Stimulated activated CD4-positive, alpha-beta T cell treated with anti-CD3 and anti-CD28 coated beads, Interleukin-2, amount 100 ng/mL, for 48 hours (primary cell): ENCODE results near the gene OR13A1.
"Not testable (repeated sequence)": the region's sequence is repeated elsewhere in the genome, so short reads cannot be mapped to it uniquely, and the experiment has no call there.

ENCODE experiments used
- DNase-seq, 2 donors: peaks; one replicate each; pipeline ENCODE4 v3.0.0-alpha.2; 2020

OR13A1 gene

DNA sequence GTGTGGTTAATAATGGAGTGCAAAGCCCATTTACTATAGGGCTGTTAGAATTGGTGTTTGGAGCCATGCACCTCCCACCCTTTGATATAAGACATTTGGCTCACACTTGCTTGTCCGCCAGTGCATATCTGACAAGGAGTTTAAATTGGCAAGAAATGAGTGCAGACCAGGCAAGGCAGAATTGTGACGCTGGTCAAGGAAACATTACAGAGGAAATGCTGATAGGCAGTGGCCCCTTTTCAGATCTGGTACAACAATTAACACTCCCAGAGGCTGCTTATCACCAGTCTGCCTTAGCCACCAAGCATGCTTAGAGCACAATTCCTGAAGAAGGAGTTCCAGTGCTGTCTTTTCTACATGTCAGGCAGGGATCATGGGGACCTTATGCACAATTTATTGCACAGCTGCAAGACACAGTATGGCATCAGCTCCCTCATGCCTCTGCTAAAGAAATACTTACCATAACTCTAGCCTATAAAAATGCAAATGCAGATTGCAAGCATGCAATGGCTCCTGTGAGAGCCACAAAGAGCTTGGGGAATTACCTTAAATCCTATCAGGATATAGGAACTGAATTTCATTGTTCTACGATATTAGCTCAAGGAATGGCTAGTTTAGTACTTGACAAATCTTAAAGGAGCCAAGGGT lies 35.2 kb downstream of the OR13A1 start:
- DNase-seq: no peak

DNA sequence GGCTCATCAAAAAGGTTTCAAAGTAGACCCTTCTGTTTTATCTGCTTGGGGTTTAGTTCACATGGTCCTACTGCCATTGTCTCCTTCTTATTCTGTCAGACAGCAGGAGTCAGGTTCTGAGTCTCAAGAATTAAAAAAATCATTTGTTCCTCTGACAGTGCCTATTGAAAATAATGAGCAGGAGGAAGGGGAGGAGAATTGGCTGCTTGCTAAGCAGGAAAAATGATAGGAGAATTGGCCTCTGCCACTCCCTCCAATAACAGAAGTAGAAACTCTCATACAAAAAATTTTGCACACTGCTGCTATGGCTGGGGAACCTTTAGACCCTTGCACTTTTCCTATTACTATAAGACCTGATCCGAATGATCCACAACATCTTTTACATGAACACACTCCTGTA lies 35.7 kb downstream of the OR13A1 start:
- no peak for DNase-seq

DNA sequence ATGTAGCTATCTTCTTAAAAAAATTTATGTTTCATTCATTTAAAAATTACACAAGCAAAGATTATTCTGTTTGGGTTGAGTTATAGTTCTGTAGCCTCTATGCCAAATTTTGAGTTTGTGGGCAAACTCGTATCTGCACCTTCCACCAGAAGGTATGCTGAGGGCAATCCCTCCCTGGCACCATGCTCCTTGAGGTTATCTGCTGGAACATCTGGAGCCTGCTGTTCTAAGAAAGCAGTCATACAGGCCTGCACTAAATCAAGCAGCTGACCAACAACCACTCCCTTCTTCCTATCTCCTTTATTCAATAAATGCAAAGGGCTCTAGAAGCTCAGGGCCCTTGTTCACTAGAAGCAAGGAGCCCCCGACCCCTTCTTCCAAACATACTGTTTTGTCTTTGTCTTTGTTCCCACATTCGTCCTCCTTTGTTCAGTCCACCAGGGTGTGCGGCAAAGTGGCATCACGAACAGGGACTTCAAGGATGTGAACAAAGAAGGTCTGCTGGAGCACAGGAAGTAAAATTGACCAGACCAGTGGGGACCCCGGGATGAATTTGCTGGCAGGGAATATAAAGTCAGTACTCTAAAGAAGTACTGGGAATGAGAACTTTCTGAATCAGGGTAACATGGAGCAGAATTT lies 36.4 kb downstream of the OR13A1 start:
- no peak for DNase-seq

DNA sequence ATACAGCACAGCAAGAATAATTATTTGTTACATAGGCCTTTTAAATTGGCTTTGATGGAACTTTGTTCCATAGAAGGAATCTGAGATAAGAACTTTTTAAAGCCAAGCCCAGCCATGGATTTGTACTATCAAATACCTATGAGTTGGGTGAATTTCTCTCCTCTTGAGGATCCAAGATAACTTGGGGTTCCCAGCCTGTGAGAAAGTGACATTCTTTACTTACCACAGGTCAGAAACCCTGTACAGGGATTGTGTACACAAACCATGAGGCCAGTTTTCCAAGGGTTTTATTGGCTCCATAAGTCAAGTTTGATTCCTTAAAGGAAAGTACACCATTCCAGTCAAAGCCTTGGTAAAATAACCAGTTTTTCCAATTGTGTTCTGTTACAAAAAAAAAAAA lies 39.3 kb downstream of the OR13A1 start:
- DNase-seq: not testable (repeated sequence)

DNA sequence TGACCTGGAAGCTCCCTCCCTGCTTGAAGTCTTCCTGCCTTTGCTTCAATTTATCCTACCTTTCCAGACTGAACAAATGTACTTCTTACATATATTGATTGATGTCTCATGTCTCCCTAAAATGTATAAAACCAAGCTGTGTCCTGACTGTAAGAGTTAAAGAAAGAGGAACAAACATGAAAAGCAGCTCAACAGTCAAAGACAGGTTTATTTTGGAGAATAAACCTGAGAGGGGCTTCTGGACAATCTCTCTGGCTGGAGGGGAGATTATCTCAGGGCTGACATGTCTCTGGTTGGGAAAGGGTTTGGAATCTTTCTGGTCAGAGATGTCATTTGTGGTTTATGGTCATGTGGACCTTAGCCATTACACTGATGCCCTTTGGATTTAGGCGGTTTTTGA lies 41.0 kb downstream of the OR13A1 start:
- DNase-seq: no peak

DNA sequence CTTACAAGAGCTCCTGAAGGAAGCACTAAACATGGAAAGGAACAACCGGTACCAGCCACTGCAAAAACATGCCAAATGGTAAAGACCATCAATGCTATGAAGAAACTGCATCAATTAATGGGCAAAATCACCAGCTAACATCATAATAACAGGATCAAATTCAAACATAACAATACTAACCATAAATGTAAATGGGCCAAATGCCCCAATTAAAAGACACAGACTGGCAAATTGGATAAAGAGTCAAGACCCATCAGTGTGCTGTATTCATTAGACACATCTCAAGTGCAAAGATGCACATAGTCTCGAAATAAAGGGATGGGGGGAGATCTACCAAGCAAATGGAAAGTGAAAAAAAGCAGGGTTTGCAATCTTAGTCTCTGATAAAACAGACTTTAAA lies 47.6 kb downstream of the OR13A1 start:
- not testable (repeated sequence) for DNase-seq

DNA sequence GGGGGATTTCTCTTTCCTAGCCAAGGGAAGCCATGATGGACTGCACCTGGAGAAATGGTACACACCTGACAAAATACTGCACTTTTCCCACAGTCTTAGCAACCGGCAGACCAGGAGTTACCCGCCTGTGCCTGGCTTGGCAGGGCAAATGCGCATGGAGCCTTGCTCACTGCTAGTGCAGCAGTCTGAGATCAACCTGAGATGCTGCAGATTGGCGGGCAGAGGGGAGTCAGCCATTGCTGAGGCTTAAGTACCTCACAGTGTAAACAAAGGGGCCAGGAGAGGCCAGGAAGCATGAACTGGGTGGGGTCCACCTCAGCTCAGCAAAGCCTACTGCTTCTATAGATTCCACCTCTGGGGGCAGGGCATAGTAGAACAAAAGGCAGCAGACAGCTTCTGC lies 49.4 kb downstream of the OR13A1 start:
- no peak for DNase-seq

DNA sequence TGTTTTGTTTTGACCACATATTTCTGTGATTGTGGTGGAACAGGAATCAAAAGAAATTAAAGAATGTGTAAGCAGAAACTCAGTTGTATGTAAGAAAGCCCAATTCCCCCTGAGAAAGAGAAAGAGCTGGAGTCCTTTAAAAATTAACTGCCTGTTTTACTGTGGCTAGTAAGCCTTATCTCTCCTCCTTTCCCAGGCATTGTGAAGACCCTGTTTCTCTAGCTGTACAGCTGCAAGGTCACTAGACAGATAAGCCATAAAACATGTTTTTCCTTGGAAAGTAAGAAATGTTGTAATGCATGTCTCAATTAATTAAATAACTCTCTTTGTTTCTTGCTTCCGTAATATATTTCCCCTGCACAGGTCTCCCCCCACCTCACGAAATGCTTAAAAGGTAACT lies 53.5 kb downstream of the OR13A1 start:
- DNase-seq: no peak

DNA sequence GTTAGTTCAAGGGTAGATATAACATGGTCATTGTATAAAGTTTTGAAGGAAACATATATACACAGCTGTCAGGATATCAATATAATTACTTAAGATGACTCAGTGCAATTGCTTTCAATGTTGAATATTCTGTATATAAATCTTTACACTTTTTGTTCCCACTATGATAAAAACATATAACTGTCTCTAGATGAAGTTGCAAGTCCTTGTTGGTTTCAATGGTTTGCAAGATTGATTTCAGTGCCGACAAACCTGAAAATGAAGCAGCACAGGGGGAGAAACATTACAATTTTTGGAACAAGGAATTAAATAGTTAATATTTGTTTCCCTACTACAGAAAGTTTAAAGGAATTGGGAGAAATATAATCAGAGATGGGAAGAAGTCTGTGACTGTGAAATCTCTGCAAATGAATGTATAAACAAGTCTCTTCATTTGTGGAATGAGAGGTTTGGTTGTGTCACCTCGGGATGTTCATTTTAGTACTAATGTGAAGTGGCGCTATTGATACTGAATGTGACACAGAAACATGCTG lies 54.1 kb downstream of the OR13A1 start:
- DNase-seq: no peak

DNA sequence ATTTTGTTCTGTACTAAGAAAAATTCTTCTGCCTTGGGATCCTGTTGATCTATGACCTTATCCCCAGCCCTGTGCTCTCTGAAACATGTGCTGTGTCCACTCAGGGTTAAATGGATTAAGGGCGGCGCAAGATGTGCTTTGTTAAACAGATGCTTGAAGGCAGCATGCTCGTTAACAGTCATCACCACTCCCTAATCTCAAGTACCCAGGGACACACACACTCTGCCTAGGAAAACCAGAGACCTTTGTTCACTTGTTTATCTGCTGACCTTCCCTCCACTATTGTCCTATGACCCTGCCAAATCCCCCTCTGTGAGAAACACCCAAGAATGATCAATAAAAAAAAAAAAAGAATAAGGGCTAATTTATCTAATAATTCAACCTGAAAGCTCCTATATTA lies 54.8 kb downstream of the OR13A1 start:
- DNase-seq: not testable (repeated sequence)

DNA sequence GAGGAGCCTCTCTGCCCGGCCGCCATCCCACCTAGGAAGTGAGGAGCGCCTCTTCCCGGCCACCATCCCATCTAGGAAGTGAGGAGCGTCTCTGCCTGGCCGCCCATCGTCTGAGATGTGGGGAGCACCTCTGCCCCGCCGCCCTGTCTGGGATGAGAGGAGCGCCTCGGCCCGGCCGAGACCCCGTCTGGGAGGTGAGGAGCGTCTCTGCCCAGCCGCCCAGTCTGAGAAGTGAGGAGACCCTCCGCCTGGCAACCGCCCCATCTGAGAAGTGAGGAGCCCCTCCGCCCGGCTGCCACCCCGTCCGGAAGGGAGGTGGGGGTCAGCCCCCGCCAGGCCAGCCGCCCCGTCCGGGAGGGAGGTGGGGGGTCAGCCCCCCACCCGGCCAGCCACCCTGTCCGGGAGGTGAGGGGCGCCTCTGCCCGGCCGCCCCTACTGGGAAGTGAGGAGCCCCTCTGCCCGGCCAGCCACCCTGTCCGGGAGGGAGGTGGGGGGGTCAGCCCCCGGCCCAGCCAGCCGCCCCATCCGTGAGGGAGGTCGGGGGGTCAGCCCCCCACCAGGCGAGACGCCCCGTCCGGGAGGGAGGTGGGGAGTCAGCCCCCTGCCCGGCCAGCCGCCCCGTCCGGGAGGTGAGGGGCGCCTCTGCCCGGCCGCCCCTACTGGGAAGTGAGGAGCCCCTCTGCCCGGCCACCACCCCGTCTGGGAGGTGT lies 55.5 kb downstream of the OR13A1 start:
- DNase-seq: not testable (repeated sequence)

DNA sequence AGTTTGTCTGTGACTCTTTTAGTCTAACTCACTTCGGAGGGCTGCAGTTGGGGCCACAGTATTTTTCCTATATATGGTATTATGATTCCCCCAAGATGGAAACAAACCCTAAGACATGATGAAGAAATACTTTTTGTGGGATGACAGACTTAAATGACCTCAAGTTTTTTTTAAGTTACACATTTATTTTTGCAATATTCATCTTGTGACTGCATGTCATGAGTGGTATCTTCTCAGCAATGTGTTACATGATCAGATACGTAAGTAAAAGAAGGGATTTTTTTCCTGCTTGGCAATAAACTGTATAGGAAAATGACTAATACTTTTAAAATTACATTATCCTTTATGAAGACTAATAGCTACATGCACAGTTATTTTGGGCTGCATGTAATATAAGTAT lies 57.8 kb downstream of the OR13A1 start:
- no peak for DNase-seq

DNA sequence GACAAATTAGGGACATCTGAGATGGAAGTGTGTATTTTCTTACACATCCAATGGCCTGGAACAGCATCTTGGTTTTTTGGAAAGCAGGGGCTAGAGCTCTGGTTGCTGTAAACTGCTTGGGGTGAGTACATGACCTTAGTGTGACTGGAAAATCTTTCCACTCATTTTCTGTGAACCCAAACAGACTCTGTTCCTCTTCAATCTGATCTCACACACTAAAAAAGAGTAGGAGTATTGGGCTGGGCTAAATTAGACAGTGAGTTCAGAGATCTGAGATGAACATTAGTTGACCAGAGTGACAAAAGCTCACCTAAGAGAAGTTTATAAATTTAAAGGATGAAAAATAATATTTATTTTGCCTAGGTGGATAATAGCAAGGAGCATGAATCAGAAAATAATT lies 59.2 kb downstream of the OR13A1 start:
- DNase-seq: no peak

DNA sequence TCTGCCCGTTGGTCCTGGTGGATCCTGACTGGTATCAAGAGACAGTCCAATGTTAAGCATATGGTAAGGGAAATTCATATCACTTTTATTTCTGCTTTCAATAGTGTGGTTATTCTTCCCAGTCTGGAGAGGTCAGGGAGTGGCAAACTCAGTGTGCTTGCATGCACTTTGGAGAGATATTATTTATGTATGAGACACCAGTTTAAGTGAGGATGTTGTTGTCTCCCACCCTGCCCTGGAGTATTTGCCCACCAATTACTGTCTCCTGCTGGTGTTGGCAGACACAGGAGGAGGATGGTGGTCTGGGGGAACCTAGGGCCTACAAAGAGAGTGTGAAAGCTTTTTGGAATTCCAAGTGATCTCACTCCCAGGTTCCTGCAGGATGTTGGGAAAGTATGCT lies 59.7 kb downstream of the OR13A1 start:
- DNase-seq: no peak

DNA sequence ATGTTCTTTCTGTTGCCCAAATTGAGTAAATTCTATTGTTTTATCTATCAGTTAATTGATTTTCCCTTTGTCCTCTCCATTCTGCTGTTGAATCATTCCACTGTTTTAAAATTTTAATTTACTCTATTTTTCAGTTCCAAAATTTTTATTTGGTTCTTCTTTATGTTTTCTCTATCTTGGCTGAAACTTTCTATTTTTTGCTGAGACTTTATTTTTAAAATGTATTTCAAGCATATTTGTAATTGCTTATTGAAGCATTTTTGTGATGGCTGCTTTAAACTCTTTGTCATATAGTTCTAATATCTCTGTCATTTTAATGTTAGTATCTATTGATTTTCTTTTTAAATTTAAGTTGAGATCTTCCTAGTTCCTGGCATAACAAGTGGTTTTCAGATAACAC lies 60.5 kb downstream of the OR13A1 start:
- no peak for DNase-seq

DNA sequence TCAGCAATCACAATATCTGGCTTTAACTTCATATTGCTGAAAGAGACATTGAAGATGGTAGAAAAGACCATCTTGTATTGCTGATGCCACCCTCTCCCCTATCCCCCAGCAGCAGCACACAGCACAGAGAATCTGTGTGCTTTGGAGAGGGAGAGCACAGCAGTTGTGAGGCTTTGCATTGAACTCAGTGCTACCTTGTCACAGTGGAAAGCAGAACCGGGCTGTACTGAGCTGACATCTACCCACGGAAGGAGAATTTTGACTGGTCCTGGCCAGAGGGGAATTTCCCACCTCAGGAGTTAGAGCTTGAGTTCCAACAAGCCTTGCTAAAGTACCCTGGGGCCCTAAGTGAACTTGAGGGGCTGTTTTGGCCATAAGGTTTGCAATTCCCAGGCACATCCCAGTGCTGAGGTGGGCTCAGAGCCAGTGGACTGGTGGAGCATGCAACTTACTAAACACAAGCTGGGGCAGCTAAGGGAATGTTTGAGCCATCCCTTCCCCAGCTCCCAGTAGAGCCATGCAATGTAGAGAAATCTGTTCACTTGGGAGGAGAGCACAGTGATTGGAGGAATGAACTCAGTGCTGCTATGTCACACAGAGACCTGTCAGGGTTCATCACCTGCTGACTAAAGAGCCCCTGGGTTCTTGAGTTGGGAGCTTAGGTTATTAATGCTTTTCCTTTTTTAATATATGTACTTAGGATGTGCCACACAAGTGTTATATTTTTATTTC lies 62.1 kb downstream of the OR13A1 start:
- DNase-seq: peak in 1 of 2 donors; percentile 10
